Activated CD4-positive, alpha-beta T cell treated with anti-CD3 and anti-CD28 coated beads for 4 hours (primary cell): ENCODE data around the gene SLC30A3.

Experiments used
- DNase-seq, 2 donors: peaks; one replicate each; pipeline ENCODE4 v3.0.0-alpha.2; 2020

The SLC30A3 gene

GRCh38 chr2:27256855-27257454, 5.9 kb downstream of the SLC30A3 start:
- DNase-seq: no peak

- no peak for DNase-seq
These were observed 7.2 kb downstream of the SLC30A3 start for GRCh38 chr2:27255660-27256059.

GRCh38 chr2:27255187-27255586, 7.7 kb downstream of the SLC30A3 start:
- DNase-seq: no peak

GRCh38 chr2:27251766-27252165, 11.1 kb downstream of the SLC30A3 start:
- no peak for DNase-seq

GRCh38 chr2:27250652-27251379, 12.0 kb downstream of the SLC30A3 start:
- DNase-seq: no peak

GRCh38 chr2:27249891-27250651, 12.8 kb downstream of the SLC30A3 start:
- DNase-seq: peak in 1 of 2 donors; percentile 37

GRCh38 chr2:27249159-27249890, 13.5 kb downstream of the SLC30A3 start:
- DNase-seq: no peak

- no peak for DNase-seq
These were observed 15.0 kb downstream of the SLC30A3 start for GRCh38 chr2:27247893-27248292.

GRCh38 chr2:27245626-27246025, 17.2 kb downstream of the SLC30A3 start:
- DNase-seq: no peak

- DNase-seq: no peak
These were observed 17.7 kb downstream of the SLC30A3 start for GRCh38 chr2:27245116-27245515.

- DNase-seq: no peak
These were observed 19.3 kb downstream of the SLC30A3 start for GRCh38 chr2:27243391-27244130.

- DNase-seq: no peak
These were observed 20.3 kb downstream of the SLC30A3 start for GRCh38 chr2:27242614-27242951.

- DNase-seq: no peak
These were observed 20.9 kb downstream of the SLC30A3 start for GRCh38 chr2:27241761-27242613.

GRCh38 chr2:27240406-27240805, 22.4 kb downstream of the SLC30A3 start:
- DNase-seq: no peak

- DNase-seq: no peak
These were observed 23.9 kb downstream of the SLC30A3 start for GRCh38 chr2:27238976-27239375.

- no peak for DNase-seq
These were observed 25.4 kb downstream of the SLC30A3 start for GRCh38 chr2:27237341-27237945.

GRCh38 chr2:27236626-27237025, 26.2 kb downstream of the SLC30A3 start:
- DNase-seq: no peak

GRCh38 chr2:27236136-27236535, 26.7 kb downstream of the SLC30A3 start:
- no peak for DNase-seq

- DNase-seq: no peak
These were observed 29.5 kb downstream of the SLC30A3 start for GRCh38 chr2:27233341-27233740.

GRCh38 chr2:27231921-27232320, 30.9 kb downstream of the SLC30A3 start:
- no peak for DNase-seq

- no peak for DNase-seq
These were observed 35.3 kb downstream of the SLC30A3 start for GRCh38 chr2:27227501-27227900.
